ENCODE data around the gene AKAP3. TPM values are rescaled to one million over a fixed set of nuclear protein-coding genes. Genes with fewer than 3 reads are reported as not detected.

The AKAP3 gene
- total and polyA plus RNA-seq, 2 donors (not counting 3 experiments of a cell fraction or from before 2014, with no cell fraction given): 0.18 to 0.62 TPM

DNA sequence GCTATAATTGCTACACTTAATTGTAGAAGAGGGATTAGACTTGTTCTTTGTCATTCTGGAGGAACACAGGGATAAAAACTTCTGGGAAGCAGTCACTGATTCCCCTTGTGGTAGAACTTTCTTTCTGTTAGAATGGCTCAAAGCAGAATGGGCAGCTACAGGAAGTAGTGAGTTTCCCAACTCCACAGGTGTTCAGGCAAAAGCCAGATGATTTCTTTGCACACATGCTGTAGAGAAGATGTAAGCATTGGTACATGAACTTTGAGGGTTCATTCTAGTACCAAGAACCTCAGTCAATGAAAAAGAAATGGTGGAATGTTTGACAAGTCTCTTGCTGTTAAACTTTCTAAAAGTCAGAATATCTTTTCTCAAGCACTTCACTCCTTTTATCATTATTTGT, 4.4 kb upstream of the AKAP3 start:
- no peak for DNase-seq (ENCODE audit: low read depth, low spot score)
- Histone ChIP-seq H4K20me1 (replicated peaks; ENCODE audit: control insufficient read depth, extremely low read depth, insufficient read depth, low read length) (peaks cover 2% of the 10 kb centered on the region), H3K36me3 (ENCODE audit: control insufficient read depth in 2 of 2, extremely low read depth in 1 of 2, insufficient read depth in 2 of 2, low read length in 2 of 2) (peaks cover 11 to 23% of the 10 kb centered on the region in 2 experiments), H3K9ac (replicated peaks; ENCODE audit: extremely low read depth, insufficient read depth, low read length) (no peak overlapping the region), H3K9me3 (replicated peaks; ENCODE audit: control insufficient read depth, insufficient read depth, low read length) (no peaks in the 10 kb centered on the region), H2AFZ (ENCODE audit: low read depth, low read length) (no peak overlapping the region), H3K4me3 (replicated peaks in 1 of 3; ENCODE audit: insufficient read depth in 1 of 3, low read depth in 1 of 3, low read length in 3 of 3) (no peak overlapping the region), H3K9me1 (replicated peaks; ENCODE audit: control insufficient read depth, extremely low read depth, insufficient read depth, low read length) (no peaks in the 10 kb centered on the region), H3K4me2 (ENCODE audit: insufficient read depth, low read length) (no peak overlapping the region), H3K27me3 (ENCODE audit: control insufficient read depth in 2 of 2, insufficient read depth in 2 of 2, low read length in 2 of 2) (no peaks in the 10 kb centered on the region), H3K79me2 (ENCODE audit: control insufficient read depth, insufficient read depth, low read length) (peaks cover 56% of the 10 kb centered on the region), H3K4me1 (ENCODE audit: control insufficient read depth, extremely low read depth, insufficient read depth, low read length) (peaks cover 12% of the 10 kb centered on the region), H3K27ac (ENCODE audit: insufficient read depth, low read depth, low read length) (no peak overlapping the region)
- intact Hi-C loops (cut with micrococcal nuclease): no loop called here
- dilution Hi-C loops (cut with MboI; ENCODE audit: extremely low pct_ligation_motif_present, low sequenced_read_pairs): no loop called here
- POLR2A ChIA-PET: no interaction called here
- TF ChIP-seq EZH2 (IDR thresholded peaks at IDR 0.05; ENCODE audit: borderline replicate concordance, low read depth, low read length, severe bottlenecking) (no peak), GATA2 (IDR thresholded peaks at IDR 0.05; ENCODE audit: insufficient read depth, insufficient read length, low read depth, low read length) (no peak), POLR2AphosphoS5 (IDR thresholded peaks at IDR 0.05; ENCODE audit: insufficient read depth, low read depth, low read length) (no peak), POLR2A (IDR thresholded peaks at IDR 0.05; ENCODE audit: low read depth, low read length) (no peak), CTCF (IDR thresholded peaks at IDR 0.05; ENCODE audit: extremely low read depth in 1 of 2, insufficient read depth in 1 of 2, low read depth in 1 of 2, low read length in 2 of 2) (no peak), MYC (IDR thresholded peaks at IDR 0.05; ENCODE audit: low read depth, low read length) (no peak), JUN (IDR thresholded peaks at IDR 0.05; ENCODE audit: borderline replicate concordance, insufficient read depth, insufficient read length, low read depth) (no peak), FOS (IDR thresholded peaks at IDR 0.05; ENCODE audit: borderline replicate concordance, insufficient read depth, low read length) (no peak)
- TF ChIP-seq, protein P1, sequence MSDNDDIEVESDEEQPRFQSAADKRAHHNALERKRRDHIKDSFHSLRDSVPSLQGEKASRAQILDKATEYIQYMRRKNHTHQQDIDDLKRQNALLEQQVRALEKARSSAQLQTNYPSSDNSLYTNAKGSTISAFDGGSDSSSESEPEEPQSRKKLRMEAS (IDR thresholded peaks at IDR 0.05; ENCODE audit: insufficient read depth, insufficient read length): no peak
- CTCF ChIA-PET: interaction anchor here (1.9 kb wide), 1 partner anchor 49 kb away, joined by 6 read pairs; no protein-coding TSS in a partner anchor
- no TSS peak for BruUV-seq (replicated peaks)
- no peak for FAIRE-seq
